SU-DHL-6 (cell line): ENCODE data around the gene PSMB9.

Experiments used
- H2AFZ ChIP-seq: fragments of 200-600 bp; sonication (generic); 2 replicates; pipeline ENCODE4 v1.6.1; 2014; ENCODE audit warnings: low read depth, mild to moderate bottlenecking, moderate library complexity, mixed read lengths, antibody characterized with exemption, low read length; ENCODE audit not compliant: severe bottlenecking
- H3F3A ChIP-seq: fragments of 200-600 bp; shearing (Covaris generic); 2 replicates; pipeline ENCODE4 v1.6.0; 2016; ENCODE audit warnings: antibody characterized with exemption, mild to moderate bottlenecking; ENCODE audit not compliant: insufficient read depth
- H3K27ac ChIP-seq: fragments of 200-600 bp; sonication (generic); 2 replicates; pipeline ENCODE4 v1.5.1; 2016; ENCODE audit warnings: low read depth, mild to moderate bottlenecking, low read length, moderate library complexity, mixed read lengths
- H3K27me3 ChIP-seq: fragments of 200-600 bp; sonication (generic), shearing (Covaris generic); 2 replicates; pipeline ENCODE4 v1.6.0; 2014; ENCODE audit warnings: mild to moderate bottlenecking, low read length
- H3K36me3 ChIP-seq: fragments of 200-600 bp; sonication (generic); 2 replicates; pipeline ENCODE4 v1.6.1; 2014; ENCODE audit warnings: mild to moderate bottlenecking, low read length, mixed read lengths
- H3K4me2 ChIP-seq: fragments of 300-600, 200-600 bp; shearing (Covaris generic), sonication (generic); 2 replicates; pipeline ENCODE4 v1.6.0; 2014; ENCODE audit warnings: low read length, low read depth, mild to moderate bottlenecking; ENCODE audit not compliant: poor library complexity, severe bottlenecking
- H3K4me3 ChIP-seq: fragments of 200-600 bp; sonication (generic); 2 replicates; pipeline ENCODE4 v1.5.1; 2014; ENCODE audit warnings: antibody characterized with exemption, low read length, mild to moderate bottlenecking, mixed read lengths; ENCODE audit not compliant: insufficient read depth, poor library complexity, severe bottlenecking
- H3K79me2 ChIP-seq: fragments of 200-600 bp; sonication (generic); 2 replicates; pipeline ENCODE4 v1.6.1; 2014; ENCODE audit warnings: mild to moderate bottlenecking, low read length, moderate library complexity; ENCODE audit not compliant: insufficient read depth
- H3K9ac ChIP-seq: fragments of 200-600 bp; sonication (generic); 2 replicates; pipeline ENCODE4 v1.7.0; 2014; ENCODE audit warnings: mild to moderate bottlenecking, low read length
- H3K9me2 ChIP-seq: fragments of 200-600 bp; sonication (generic); replicated peaks from 2 replicates; pipeline ENCODE4 v1.6.1; 2014; ENCODE audit warnings: low read length; ENCODE audit not compliant: insufficient read depth
- H3K9me3 ChIP-seq: fragments of 200-600 bp; sonication (generic); 2 replicates; pipeline ENCODE4 v1.6.1; 2014; ENCODE audit warnings: low read length, mixed read lengths; ENCODE audit not compliant: insufficient read depth
- H4K20me1 ChIP-seq: fragments of 200-600 bp; sonication (generic); 2 replicates; pipeline ENCODE4 v1.6.1; 2014; ENCODE audit warnings: low read depth, mild to moderate bottlenecking, antibody characterized with exemption, low read length, moderate library complexity, mixed read lengths
- CTCF ChIP-seq: fragments of 200-600 bp; sonication (generic); IDR thresholded peaks from one replicate; pipeline ENCODE4 v1.5.1; 2017; ENCODE audit warnings: antibody characterized with exemption, mild to moderate bottlenecking, low read length, moderate library complexity; ENCODE audit not compliant: insufficient read depth, poor library complexity, severe bottlenecking
- EZH2phosphoT487 ChIP-seq: fragments of 200-600 bp; sonication (generic), shearing (Covaris generic); conservative IDR thresholded peaks from 2 replicates; pipeline ENCODE4 v1.6.1; 2018; ENCODE audit warnings: mild to moderate bottlenecking, antibody characterized with exemption, low read length, moderate library complexity, mixed read lengths

PSMB9 gene

GRCh38 chr6:32839356-32839755 is 14.6 kb upstream of the PSMB9 start:
- Histone ChIP-seq H4K20me1 (no peaks in the 10 kb centered on the region), H2AFZ (no peak overlapping the region), H3K79me2 (peaks cover 16% of the 10 kb centered on the region; the same call in 1 of the 2 replicates), H3K4me3 (no peak overlapping the region), H3K4me2 (no peak overlapping the region), H3F3A (peaks cover 5% of the 10 kb centered on the region; the same call in 1 of the 2 replicates), H3K9ac (no peak overlapping the region), H3K36me3 (no peaks in the 10 kb centered on the region), H3K27me3 (no peaks in the 10 kb centered on the region), H3K9me3 (no peaks in the 10 kb centered on the region), H3K9me2 (no peaks in the 10 kb centered on the region), H3K27ac (no peak overlapping the region)
- TF ChIP-seq EZH2phosphoT487 (no peak), CTCF (no peak)

DNA sequence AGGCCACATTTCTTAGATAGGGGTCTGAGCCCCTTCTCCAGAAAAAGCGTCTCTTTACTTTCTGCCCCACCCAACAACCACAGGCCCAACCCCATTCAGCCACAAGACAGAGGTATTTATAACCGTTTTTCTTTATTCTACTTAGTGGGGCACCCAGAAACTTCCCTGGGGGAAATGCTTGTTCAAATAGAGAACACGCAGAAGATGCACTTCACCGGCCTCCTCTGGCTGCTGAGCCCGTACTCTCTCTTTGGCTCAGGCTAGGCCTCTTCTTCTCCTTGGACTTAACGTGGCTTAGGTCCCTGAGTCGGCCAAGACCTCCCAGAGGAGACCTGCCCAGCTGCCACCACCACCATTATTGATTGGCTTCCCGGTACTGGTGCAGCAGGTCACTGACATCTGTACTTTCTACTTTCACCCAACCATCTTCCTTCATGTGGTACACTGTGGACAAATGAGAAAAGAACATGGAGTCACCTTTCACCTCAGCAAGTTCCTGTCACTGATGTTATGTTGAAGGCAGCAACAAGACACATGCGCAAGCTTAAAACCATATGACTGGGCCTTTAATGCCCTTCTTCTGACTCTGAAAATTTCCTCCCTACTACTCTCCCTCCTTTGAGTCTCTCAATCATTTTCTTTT is 13.3 kb upstream of the PSMB9 start:
- H3F3A ChIP-seq, result peaks cover 14% of the 10 kb centered on the region
- peaks cover 16% of the 10 kb centered on the region; the same call in 1 of the 2 replicates for H3K79me2 ChIP-seq
- H3K4me3 ChIP-seq, result no peak overlapping the region
- no peak for TF ChIP-seq CTCF
- TF ChIP-seq EZH2phosphoT487, result no peak
- no peak overlapping the region for H2AFZ ChIP-seq
- H3K27ac ChIP-seq, result no peak overlapping the region
- H4K20me1 ChIP-seq, result no peaks in the 10 kb centered on the region
- no peaks in the 10 kb centered on the region for H3K27me3 ChIP-seq
- no peaks in the 10 kb centered on the region for H3K36me3 ChIP-seq
- H3K9me3 ChIP-seq, result no peaks in the 10 kb centered on the region
- no peak overlapping the region for H3K4me2 ChIP-seq
- H3K9me2 ChIP-seq, result no peaks in the 10 kb centered on the region
- no peak overlapping the region for H3K9ac ChIP-seq

DNA sequence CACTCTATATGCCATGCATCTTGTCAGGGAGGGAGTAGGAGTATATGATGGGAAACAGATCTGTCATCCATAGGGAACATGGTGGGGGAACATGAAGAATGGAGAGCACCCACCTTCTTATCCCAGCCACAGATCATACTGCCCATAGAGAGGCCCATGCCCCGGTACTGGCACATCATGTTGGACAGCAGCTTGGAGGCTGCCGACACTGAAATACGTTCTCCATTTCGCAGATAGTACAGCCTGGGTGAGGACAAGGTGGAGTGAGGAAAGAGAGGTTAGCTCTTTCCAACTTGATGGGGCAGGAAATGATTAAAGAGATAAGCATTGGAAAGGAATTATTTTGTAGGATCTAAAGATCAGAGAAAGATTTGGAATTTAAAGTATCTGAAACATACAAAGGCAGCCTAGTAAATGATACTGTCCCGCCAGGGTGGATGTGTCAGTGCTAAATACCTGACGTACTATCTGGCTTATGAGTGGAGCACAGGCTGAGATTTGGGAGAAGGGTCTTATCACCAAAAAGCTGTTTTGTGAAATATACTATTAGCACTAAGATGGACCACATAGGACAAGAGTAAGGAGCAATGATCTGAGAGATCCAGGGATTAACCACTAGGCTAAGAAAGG is 11.9 kb upstream of the PSMB9 start:
- no peaks in the 10 kb centered on the region for H3K36me3 ChIP-seq

More for the DNA sequence above, 11.9 kb upstream of the PSMB9 start:
- no peak overlapping the region for H3K27ac ChIP-seq
- H3K4me3 ChIP-seq, result no peak overlapping the region
- TF ChIP-seq EZH2phosphoT487 (no peak), CTCF (no peak)
- H3K9me3 ChIP-seq, result no peaks in the 10 kb centered on the region
- no peak overlapping the region for H2AFZ ChIP-seq
- no peaks in the 10 kb centered on the region for H3K9me2 ChIP-seq
- peaks cover 10% of the 10 kb centered on the region; the same call in 1 of the 2 replicates for H3K79me2 ChIP-seq
- H3F3A ChIP-seq, result peaks cover 18% of the 10 kb centered on the region
- H4K20me1 ChIP-seq, result no peaks in the 10 kb centered on the region
- no peak overlapping the region for H3K9ac ChIP-seq
- no peaks in the 10 kb centered on the region for H3K27me3 ChIP-seq
- no peak overlapping the region for H3K4me2 ChIP-seq
